Mesendoderm (in vitro differentiated cells): ENCODE data around the gene FBXO46.

ENCODE experiments used
- DNase-seq: peaks from one replicate; pipeline ENCODE4 v3.0.0; 2013
- H2AK5ac ChIP-seq: 2 replicates; pipeline ENCODE4 v1.6.1; 2013; ENCODE audit warnings: low read length, inconsistent platforms
- H2BK120ac ChIP-seq: 2 replicates; pipeline ENCODE4 v1.6.1; 2013; ENCODE audit warnings: low read depth, mild to moderate bottlenecking, low read length, moderate library complexity, mixed read lengths
- H2BK15ac ChIP-seq: replicated peaks from 2 replicates; pipeline ENCODE4 v1.6.1; 2013; ENCODE audit warnings: low read depth, mild to moderate bottlenecking, moderate library complexity
- H2BK5ac ChIP-seq: 2 replicates; pipeline ENCODE4 v1.6.1; 2013; ENCODE audit warnings: low read length, inconsistent platforms
- H3K18ac ChIP-seq: 2 replicates; pipeline ENCODE4 v1.6.1; 2013; ENCODE audit warnings: mild to moderate bottlenecking, low read length, mixed read lengths
- H3K23ac ChIP-seq: one replicate; pipeline ENCODE4 v1.6.1; 2013; ENCODE audit warnings: low read length
- H3K27ac ChIP-seq: 2 replicates; pipeline ENCODE4 v1.5.1; 2013; ENCODE audit warnings: low read depth, mild to moderate bottlenecking, inconsistent platforms, low read length, moderate library complexity
- H3K27me3 ChIP-seq: 2 replicates; pipeline ENCODE4 v1.6.1; 2013; ENCODE audit warnings: low read length, control low read depth, mild to moderate bottlenecking, inconsistent platforms; ENCODE audit not compliant: insufficient read depth, poor library complexity
- H3K36me3 ChIP-seq: 2 replicates; pipeline ENCODE4 v1.6.1; 2013; ENCODE audit warnings: low read length, inconsistent platforms; ENCODE audit not compliant: control insufficient read depth, insufficient read depth
- H3K4ac ChIP-seq: one replicate; pipeline ENCODE4 v1.6.1; 2013; ENCODE audit warnings: low read depth, mild to moderate bottlenecking, low read length, moderate library complexity
- H3K4me1 ChIP-seq: 2 replicates; pipeline ENCODE4 v1.6.1; 2013; ENCODE audit warnings: low read depth, low read length, inconsistent platforms; ENCODE audit not compliant: control insufficient read depth
- H3K4me2 ChIP-seq: 2 replicates; pipeline ENCODE4 v1.6.1; 2013; ENCODE audit warnings: low read length
- H3K4me3 ChIP-seq: 2 replicates; pipeline ENCODE4 v1.5.1; 2013; ENCODE audit warnings: mild to moderate bottlenecking, low read length
- H3K56ac ChIP-seq: one replicate; pipeline ENCODE4 v1.6.1; 2013; ENCODE audit warnings: low read length
- H3K79me1 ChIP-seq: 2 replicates; pipeline ENCODE4 v1.6.1; 2013; ENCODE audit warnings: low read length, inconsistent platforms
- H3K79me2 ChIP-seq: 2 replicates; pipeline ENCODE4 v1.6.1; 2013; ENCODE audit warnings: mild to moderate bottlenecking, low read length; ENCODE audit not compliant: control insufficient read depth, insufficient read depth
- H3K9ac ChIP-seq: 2 replicates; pipeline ENCODE4 v1.6.1; 2013; ENCODE audit warnings: low read length, inconsistent platforms
- H4K5ac ChIP-seq: one replicate; pipeline ENCODE4 v1.6.1; 2013; ENCODE audit warnings: low read length
- H4K8ac ChIP-seq: one replicate; pipeline ENCODE4 v1.6.1; 2013; ENCODE audit warnings: low read depth, mild to moderate bottlenecking, control low read depth, low read length, moderate library complexity
- WGBS: extraction: QIAGEN DNeasy Blood & Tissue Kit; methylation state at CpG from one replicate; pipeline ENCODE4 v1.1.7; 2013; ENCODE audit warnings: low lambda C conversion rate, missing lambda C conversion rate; ENCODE audit not compliant: insufficient coverage; ENCODE audit errors: extremely low coverage; 5-methylcytosine and 5-hydroxymethylcytosine counted together

The FBXO46 gene

DNA sequence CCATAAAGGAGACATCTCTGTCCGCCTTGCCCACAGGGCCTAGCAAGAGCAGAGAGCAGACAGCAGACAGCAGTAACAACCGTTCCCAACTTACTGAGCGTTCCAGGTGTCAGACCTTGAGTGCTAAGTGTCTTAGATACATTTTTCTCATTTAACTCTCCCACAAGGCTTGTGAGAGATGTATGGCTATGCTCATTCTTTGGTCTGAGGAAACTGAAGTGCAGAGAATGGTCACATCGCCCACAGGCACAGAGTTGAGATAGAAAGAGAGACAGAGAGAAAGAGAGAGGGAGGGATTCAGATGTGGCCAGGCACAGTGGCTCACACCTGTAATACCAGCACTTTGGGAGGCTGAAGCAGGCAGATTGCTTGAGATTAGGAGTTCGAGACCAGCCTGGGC, 16.8 kb upstream of the FBXO46 start:
- Histone ChIP-seq H3K79me1 (no peaks in the 10 kb centered on the region), H3K27ac (no peak overlapping the region), H3K36me3 (no peaks in the 10 kb centered on the region), H3K23ac (no peak overlapping the region), H2BK15ac (no peak overlapping the region), H3K79me2 (no peaks in the 10 kb centered on the region), H3K9ac (no peak overlapping the region), H2AK5ac (no peak overlapping the region), H2BK5ac (no peak overlapping the region), H3K18ac (no peak overlapping the region), H3K4me2 (no peak overlapping the region), H4K8ac (no peak overlapping the region), H3K4me1 (no peaks in the 10 kb centered on the region), H3K27me3 (no peaks in the 10 kb centered on the region), H3K4ac (no peak overlapping the region), H2BK120ac (no peak overlapping the region), H3K4me3 (no peak overlapping the region), H3K56ac (no peak overlapping the region), H4K5ac (no peak overlapping the region)
- DNase-seq, result no peak
- WGBS, result no CpG with 5 or more reads among the region's 5 CpGs

DNA sequence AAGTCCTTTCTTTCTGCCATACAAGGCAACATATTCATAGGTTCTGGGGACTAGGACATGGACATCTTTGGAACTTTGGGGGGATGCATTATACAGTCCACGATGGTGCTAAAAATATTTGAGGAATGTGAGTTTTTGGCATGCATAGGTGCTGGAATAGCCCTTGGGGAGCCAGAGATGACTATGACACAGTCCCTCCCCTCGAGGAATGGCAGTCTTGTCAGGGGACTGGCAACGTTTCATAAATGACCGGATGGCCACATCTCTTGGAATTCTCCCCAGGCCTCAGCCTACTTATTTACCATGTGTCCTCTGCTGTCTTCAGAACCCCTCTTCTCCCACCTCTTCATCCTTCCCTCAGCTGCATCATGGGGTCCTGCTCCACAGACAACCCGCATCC, 16.2 kb upstream of the FBXO46 start:
- Histone ChIP-seq H3K27ac (no peak overlapping the region), H2BK15ac (no peak overlapping the region), H3K23ac (no peak overlapping the region), H3K36me3 (no peaks in the 10 kb centered on the region), H3K27me3 (no peaks in the 10 kb centered on the region), H3K79me1 (no peaks in the 10 kb centered on the region), H2BK5ac (no peak overlapping the region), H3K18ac (no peak overlapping the region), H3K4ac (no peak overlapping the region), H4K5ac (no peak overlapping the region), H3K56ac (no peak overlapping the region), H3K4me2 (no peak overlapping the region), H3K4me1 (no peaks in the 10 kb centered on the region), H2AK5ac (no peak overlapping the region), H4K8ac (no peak overlapping the region), H3K9ac (no peak overlapping the region), H3K4me3 (no peak overlapping the region), H2BK120ac (no peak overlapping the region), H3K79me2 (no peaks in the 10 kb centered on the region)
- DNase-seq, result no peak
- no CpG with 5 or more reads among the region's 5 CpGs for WGBS

DNA sequence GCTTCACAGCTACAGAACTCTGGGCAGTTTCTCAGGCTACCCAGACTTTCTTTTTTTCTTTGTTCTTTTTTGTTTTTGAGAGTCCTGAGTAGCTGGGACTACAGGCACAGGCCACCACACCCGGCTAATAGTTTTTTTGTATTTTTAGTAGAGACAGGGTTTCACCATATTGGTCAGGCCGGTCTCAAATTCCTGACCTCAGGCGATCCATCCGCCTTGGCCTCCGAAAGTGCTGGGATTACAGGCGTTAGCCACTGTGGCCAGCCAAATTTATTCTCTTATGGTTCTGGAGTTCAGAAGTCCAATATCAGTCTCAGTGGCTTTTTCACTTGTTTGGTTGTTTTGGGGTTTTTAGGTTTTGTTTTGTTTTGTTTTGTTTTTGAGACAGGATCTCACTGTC, 14.9 kb upstream of the FBXO46 start:
- Histone ChIP-seq H3K27me3 (no peaks in the 10 kb centered on the region), H3K56ac (no peak overlapping the region), H4K8ac (no peak overlapping the region), H3K23ac (no peak overlapping the region), H3K36me3 (no peaks in the 10 kb centered on the region), H3K4ac (no peak overlapping the region), H3K4me1 (no peaks in the 10 kb centered on the region), H3K27ac (no peak overlapping the region), H3K79me1 (no peaks in the 10 kb centered on the region), H2AK5ac (no peak overlapping the region), H3K4me2 (no peak overlapping the region), H2BK5ac (no peak overlapping the region), H3K79me2 (no peaks in the 10 kb centered on the region), H3K18ac (no peak overlapping the region), H2BK120ac (no peak overlapping the region), H3K4me3 (no peak overlapping the region), H3K9ac (no peak overlapping the region), H4K5ac (no peak overlapping the region), H2BK15ac (no peak overlapping the region)
- no CpG with 5 or more reads among the region's 6 CpGs for WGBS
- DNase-seq, result no peak

DNA sequence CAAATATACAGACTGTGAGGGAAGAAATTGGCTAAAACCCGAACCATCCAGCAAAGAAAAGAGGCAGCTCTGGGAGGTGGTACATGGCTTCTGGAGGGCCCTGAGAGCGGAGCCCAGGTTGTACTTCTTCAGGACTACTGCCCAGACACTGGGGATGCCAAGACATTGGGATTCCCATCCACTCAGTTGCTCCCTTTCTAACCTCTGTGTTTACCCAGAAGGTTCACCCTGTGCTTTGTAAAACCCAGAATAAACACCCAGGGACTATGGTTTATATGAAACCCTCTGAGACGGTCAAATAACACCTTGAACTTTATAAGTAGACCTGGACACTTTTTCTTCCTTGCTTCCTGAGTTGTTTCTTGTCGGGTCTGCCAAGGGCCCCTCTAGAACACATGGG, 12.3 kb upstream of the FBXO46 start:
- DNase-seq, result no peak
- Histone ChIP-seq H2BK5ac (no peak overlapping the region), H4K8ac (no peak overlapping the region), H4K5ac (no peak overlapping the region), H2AK5ac (no peak overlapping the region), H3K27ac (no peak overlapping the region), H3K4me3 (no peak overlapping the region), H3K9ac (no peak overlapping the region), H2BK15ac (no peak overlapping the region), H3K56ac (no peak overlapping the region), H3K4me2 (no peak overlapping the region), H3K27me3 (no peaks in the 10 kb centered on the region), H3K4ac (no peak overlapping the region), H3K18ac (no peak overlapping the region), H2BK120ac (no peak overlapping the region), H3K79me2 (no peaks in the 10 kb centered on the region), H3K23ac (no peak overlapping the region), H3K36me3 (no peaks in the 10 kb centered on the region), H3K79me1 (no peaks in the 10 kb centered on the region), H3K4me1 (no peaks in the 10 kb centered on the region)
- WGBS, result no CpG with 5 or more reads among the region's 4 CpGs

DNA sequence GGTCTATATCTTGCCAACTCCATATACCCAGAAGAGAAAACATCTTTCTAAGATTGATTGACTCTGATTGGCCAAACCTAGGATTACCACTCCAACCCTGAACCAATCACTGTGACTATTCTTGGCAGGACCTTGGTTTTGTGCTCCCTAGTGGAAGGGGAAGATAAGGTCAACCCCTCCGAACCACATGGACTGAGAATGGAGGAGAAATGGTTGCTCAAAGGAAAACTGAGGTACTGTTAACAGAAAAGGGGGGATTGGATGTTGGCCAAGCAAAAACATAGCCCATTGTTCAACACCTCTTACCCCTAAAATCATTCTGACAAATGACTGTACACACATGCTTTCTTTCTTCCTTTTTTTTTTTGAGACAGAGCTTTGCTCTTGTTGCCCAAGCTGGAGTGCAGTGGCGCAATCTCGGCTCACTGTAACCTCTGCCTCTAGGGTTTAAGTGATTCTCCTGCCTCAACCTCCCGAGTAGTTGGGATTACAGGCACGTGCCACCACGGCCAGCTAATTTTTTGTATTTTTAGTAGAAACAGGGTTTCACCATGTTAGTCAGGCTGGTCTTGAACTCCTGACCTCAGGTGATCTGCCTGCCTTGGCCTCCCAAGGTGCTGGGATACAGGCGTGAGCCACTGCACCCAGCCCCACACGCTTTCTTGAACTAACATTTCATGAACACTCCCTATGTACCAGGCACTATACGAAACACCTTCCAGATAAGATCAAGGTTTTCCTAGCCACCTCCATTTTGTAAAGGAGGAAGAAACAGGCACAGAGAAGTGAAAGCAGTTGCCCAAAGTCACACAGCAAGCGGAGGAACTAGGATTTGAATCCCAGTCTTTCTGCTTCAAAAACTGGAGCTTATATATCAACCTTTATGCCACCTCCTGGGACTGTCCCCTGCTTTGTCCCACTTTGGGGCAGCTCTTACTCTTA, 9.1 kb upstream of the FBXO46 start:
- Histone ChIP-seq H3K18ac (no peak overlapping the region), H2BK120ac (no peak overlapping the region), H4K5ac (no peak overlapping the region), H3K79me1 (no peaks in the 10 kb centered on the region), H3K9ac (no peak overlapping the region), H3K56ac (no peak overlapping the region), H3K36me3 (no peaks in the 10 kb centered on the region), H3K79me2 (no peaks in the 10 kb centered on the region), H3K4me1 (no peaks in the 10 kb centered on the region), H4K8ac (no peak overlapping the region), H3K4me3 (no peak overlapping the region), H3K4ac (no peak overlapping the region), H3K4me2 (no peak overlapping the region), H2BK5ac (no peak overlapping the region), H3K23ac (no peak overlapping the region), H2AK5ac (no peak overlapping the region), H2BK15ac (no peak overlapping the region), H3K27me3 (no peaks in the 10 kb centered on the region), H3K27ac (no peak overlapping the region)
- WGBS, result no CpG with 5 or more reads among the region's 10 CpGs
- DNase-seq, result no peak
